ENCODE data around the gene SCN9A. TPM values are rescaled to one million over a fixed set of nuclear protein-coding genes. Genes with fewer than 3 reads are reported as not detected.

SCN9A gene
- total and polyA plus RNA-seq, 10 of the 15 experiments (the other 5 are each of a cell fraction or from before 2014, with no cell fraction given) = 0.04 to 0.08 (median 0.08) TPM; not detected in 7

- TF ChIP-seq BCLAF1 (IDR thresholded peaks at IDR 0.05) (no peak), FOS (IDR thresholded peaks at IDR 0.05; ENCODE audit: borderline replicate concordance, extremely low read depth, insufficient read length) (no peak), NR2F1 (conservative IDR thresholded peaks at IDR 0.05) (no peak), CHD2 (IDR thresholded peaks at IDR 0.05; ENCODE audit: borderline replicate concordance, low read depth, low read length) (no peak), RELB (IDR thresholded peaks at IDR 0.05; ENCODE audit: low read depth) (no peak), POU2F2 (IDR thresholded peaks at IDR 0.05; ENCODE audit: borderline replicate concordance, low read depth, low read length) (no peak), MTA2 (IDR thresholded peaks at IDR 0.05; ENCODE audit: low read depth) (no peak), HDGF (IDR thresholded peaks at IDR 0.05) (no peak), SREBF2 (IDR thresholded peaks at IDR 0.05; ENCODE audit: low read length) (no peak)
Observed at GRCh38 chr2:166388481-166389070, 12.8 kb upstream of the SCN9A start (continued).

Measured in GM12878 (cell line).